PC-3 (cell line): ENCODE measurements around the gene CFAP20DC.

Experiments
- CTCF ChIP-seq: fragments of 300-600 bp; sonication (generic); conservative IDR thresholded peaks from 2 replicates; pipeline ENCODE4 v1.5.1; 2017; ENCODE audit warnings: antibody characterized with exemption, low read depth, mild to moderate bottlenecking, low read length
- EZH2 ChIP-seq: fragments of 300-600 bp; sonication (generic); IDR thresholded peaks from one replicate; pipeline ENCODE4 v1.6.1; 2017; ENCODE audit warnings: antibody characterized with exemption, mild to moderate bottlenecking, low read length; ENCODE audit not compliant: unreplicated experiment

DNA sequence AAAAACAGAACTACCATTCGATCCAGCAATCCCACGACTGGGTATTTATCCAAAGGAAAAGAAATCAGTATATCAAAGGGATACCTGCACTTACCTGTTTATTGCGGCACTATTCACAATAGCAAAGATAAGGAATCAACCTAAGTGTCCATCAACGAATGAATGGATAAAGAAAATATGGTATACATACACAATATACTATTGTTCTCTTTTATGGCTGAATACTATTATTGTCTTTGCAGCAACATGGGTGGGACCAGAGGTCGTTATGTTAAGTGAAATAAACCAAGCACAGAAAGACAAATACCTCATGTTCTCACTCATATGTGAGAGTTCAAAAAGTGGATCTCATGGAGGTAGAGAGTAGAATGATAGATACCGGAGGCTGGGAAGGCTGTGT is 264.9 kb downstream of the CFAP20DC start:
- TF ChIP-seq CTCF (no peak), EZH2 (no peak)
